HG03558 (cell line): Measurements from ENCODE around the gene C1orf21.

ENCODE experiments used
- ATAC-seq: cut with Tn5 transposase; IDR thresholded peaks from one replicate; pipeline ENCODE4 v1.9.1; 2021; ENCODE audit warnings: moderate number of reproducible peaks; ENCODE audit not compliant: unreplicated experiment; ENCODE audit errors: extremely low read depth

C1orf21 gene

DNA sequence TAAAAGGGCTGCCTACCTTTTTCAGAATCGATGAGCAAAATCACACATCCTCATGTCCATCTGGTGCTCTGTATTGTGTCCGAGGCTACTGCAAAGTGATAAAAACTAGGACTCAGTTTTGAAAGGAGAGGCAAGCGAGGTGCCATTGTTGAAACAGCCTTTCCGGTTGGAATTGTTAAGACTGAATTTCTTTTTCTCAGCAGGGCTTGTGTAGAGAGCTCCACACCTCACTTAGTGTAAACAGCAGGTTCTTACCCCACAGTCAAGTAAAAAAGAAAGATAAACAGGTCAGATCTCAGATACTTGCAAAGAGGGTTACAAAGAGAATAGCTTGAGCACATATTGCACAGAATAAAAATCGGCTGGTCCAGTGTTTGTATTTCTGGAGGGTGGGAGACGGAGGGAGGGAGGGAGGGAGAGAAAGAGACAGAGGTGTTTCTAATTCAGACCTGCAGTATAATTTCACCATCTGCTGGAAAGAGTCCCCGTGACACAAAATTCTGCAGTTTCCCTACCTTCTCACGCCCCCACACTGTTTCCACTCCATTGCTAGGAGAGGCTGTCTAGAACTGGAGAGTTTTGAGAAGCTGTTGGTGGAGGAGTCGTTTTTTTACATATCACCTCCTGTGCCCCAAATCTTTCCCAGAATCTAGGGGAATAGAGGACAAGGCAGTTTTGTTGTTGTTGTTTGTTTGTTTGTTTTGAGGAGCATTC lies 285.3 kb downstream of the C1orf21 start:
- ATAC-seq, result no peak

DNA sequence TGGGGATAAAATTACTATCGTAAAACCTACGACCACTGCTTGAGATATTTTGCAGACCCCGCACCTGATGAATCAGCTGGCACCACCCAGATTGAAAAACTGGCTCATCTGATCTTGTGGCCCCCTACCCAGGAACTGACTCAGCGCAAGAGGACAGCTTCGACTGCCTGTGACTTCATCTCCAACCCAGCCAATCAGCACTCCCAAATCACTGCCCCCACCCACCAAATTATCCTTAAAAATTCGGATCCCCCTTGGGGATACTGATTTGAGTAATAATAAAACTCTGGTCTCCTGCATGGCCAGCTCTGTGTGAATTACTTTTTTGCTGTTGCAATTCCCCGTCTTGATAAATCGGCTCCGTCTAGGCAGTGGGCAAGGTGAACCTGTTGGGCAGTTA lies 286.5 kb downstream of the C1orf21 start:
- ATAC-seq, result no peak

GRCh38 chr1:184677344-184677743 lies 290.5 kb downstream of the C1orf21 start:
- ATAC-seq, result no peak
